A549 treated with CORT108297 at 1 μM for 4 hours (cell line): ENCODE data around the gene CELA2B. TPM values are rescaled to one million over a fixed set of nuclear protein-coding genes. Genes with fewer than 3 reads are reported as not detected.

ENCODE experiments used
- total RNA-seq: library from RNA; stranded (reverse); fragments of 200-300 nt; extraction: Qiagen RNA extraction; gene quantifications from 5 replicates; pipeline ENCODE4 v1.2.3, GENCODE V29; 2022

CELA2B gene
- 0.29 TPM in 1 of 5 replicates, not detected in the others for total RNA-seq

DNA sequence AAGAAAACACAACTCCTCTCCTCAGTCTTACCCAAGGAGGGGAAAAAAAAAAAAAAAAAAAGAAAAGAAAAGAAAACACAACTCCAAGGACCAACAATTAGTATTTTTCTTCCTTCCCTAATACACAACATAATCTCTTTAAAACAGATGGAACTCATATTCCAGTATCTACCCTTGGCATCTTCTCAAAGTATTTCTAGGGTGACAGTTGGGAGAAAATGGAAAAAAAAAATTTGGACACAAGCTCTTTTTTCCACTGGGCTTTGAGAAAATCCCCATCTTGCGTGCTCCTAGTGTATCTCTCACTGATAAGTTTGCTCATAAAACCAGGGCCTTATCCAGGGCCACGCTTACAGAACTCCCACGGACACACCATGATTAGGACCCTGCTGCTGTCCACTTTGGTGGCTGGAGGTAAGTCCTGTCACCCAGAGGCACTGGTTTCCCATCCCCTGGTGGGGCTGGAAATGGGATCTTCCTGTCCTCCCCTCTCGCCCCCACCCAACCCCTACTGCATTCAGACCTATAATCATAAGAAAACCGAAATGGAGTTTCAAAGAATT, at the start of gene CELA2B:
TSS of gene CELA2B (plus strand) at position 353 of the 563 bp plus-strand sequence. CDS start at position 375, 22 bp downstream.

DNA sequence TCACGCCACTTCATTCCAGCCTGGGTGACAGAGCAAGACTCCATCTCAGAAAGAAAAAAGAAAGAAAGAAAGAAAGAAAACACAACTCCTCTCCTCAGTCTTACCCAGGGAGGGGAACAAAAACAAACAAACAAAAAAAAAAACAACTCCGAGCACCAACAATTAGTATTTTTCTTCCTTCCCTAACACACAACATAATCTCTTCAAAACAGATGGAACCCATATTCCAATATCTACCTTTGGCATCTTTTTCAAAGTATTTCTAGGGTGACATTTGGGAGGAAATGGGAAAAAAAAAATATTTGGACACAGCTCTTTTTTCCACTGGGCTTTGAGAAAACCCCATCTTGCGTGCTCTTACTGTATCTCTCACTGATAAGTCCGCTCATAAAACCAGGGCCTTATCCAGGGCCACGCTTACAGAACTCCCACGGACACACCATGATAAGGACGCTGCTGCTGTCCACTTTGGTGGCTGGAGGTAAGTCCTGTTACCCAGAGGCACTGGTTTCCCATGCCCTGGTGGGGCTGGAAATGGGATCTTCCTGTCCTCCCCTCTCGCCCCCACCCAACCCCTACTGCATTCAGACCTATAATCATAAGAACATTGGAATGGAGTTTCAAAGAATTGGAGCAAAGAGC, 19.5 kb upstream of the CELA2B start, which contains the start of gene CELA2A:
TSS of gene CELA2A (plus strand) at position 420 of the 642 bp plus-strand sequence. CDS start at position 442, 22 bp downstream.

DNA sequence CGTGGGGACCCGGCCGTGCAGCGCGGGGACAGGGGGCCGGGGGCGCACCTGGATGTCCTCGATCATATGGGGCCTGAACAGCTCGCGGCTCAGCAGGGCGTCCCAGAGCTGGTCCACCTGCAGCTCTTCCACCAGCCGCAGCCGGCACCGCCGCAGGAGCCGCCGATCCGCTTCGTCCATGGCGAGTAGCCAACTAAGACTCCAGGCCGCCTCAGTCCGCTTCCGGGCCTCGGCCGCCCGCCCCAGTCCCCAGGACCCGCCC, 48.0 kb downstream of the CELA2B start, which contains the start of gene CASP9:
TSS of gene CASP9 (minus strand) at position 195 of the 262 bp plus-strand sequence. CDS start at position 180, 15 bp downstream.

DNA sequence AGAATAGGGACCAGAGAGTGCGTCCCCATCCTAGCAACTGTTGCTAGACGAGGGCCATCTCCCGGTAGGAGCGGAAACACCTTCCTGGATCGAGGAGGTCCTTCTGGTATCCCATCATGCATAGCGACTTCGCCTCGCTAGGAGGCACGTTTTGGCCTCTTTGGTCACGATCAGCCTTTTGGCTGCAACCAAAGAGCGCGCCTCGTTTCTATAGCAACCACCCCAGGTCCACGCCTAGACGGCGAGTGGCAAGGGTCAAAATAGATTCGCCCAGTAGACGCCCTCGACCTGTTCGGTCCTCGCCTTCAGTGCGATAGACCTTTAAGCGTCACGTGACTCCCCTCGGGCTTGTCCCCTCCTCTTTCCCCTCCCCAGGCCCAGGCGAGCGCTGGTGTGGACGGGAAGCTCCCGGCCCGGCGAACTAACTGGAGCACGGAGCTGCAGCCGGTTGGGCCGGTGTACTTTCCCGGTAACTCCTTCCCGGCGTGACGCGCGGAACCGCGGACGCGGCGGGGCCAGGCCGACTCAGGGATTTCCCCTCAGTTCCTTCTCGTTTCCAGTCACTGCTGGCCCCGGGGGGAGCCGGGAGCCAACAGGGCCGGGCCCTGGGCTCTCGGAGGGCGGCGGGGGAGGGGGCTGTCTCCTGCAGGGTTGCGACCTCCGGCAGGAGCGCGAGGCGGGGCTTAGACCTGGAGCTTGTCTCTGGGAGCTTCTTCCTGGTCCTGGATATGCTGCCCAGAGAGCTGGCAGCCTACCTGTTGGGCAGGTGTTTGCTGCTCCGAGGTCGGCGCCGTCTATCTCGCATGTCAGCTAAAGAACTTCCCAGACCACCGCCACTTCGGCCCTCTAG, 50.8 kb downstream of the CELA2B start, which contains the start of gene DNAJC16:
TSS of gene DNAJC16 (plus strand) at position 359 of the 850 bp plus-strand sequence. CDS start 2,258 bp downstream, outside the sequence.

Other genes starting within 250 kb of the CELA2B start
- gene FHAD1, start 228.9 kb upstream of the CELA2B start, total RNA-seq = 0.44 to 0.62 TPM (median 0.55 TPM) in 5 replicates
- 164 to 259 TPM (median 242 TPM) in 5 replicates for gene EFHD2, start 66.2 kb upstream of the CELA2B start, total RNA-seq
- 1.2 to 2.0 TPM (median 1.3 TPM) in 5 replicates for gene CTRC, start 37.7 kb upstream of the CELA2B start, total RNA-seq
- gene CELA2A, start 19.4 kb upstream of the CELA2B start, total RNA-seq = 0.10 to 0.13 TPM in 2 of 5 replicates, not detected in the others
- 4.4 to 6.9 TPM (median 5.7 TPM) in 5 replicates for gene CASP9, start 48.1 kb downstream of the CELA2B start, total RNA-seq
- gene DNAJC16, start 50.7 kb downstream of the CELA2B start, total RNA-seq = 4.1 to 5.7 TPM (median 4.4 TPM) in 5 replicates
- 5.4 to 9.3 TPM (median 7.3 TPM) in 5 replicates for gene AGMAT, start 108.9 kb downstream of the CELA2B start, total RNA-seq
- gene DDI2, start 141.4 kb downstream of the CELA2B start, total RNA-seq = 8.0 to 9.9 TPM (median 8.8 TPM) in 5 replicates
- gene PLEKHM2, start 208.2 kb downstream of the CELA2B start, total RNA-seq = 21.3 to 30.8 TPM (median 28.2 TPM) in 5 replicates